Fibroblast of lung (primary cell): Measurements from ENCODE around the gene TBRG4.

ENCODE experiments used
- EZH2 ChIP-seq: IDR thresholded peaks from 2 replicates; pipeline ENCODE4 v1.5.1; 2012; ENCODE audit warnings: low read length, control low read depth, mild to moderate bottlenecking; ENCODE audit errors: missing control alignments
- TF ChIP-seq, protein P1 (sequence below), 2 donors: IDR thresholded peaks in 1 of 2; conservative IDR thresholded peaks in 1 of 2; 1 replicate in 1 of 2; 2 replicates in 1 of 2; pipeline ENCODE4 v1.5.1; 2011 to 2012; ENCODE audit warnings: low read length in 2 of 2, control low read depth in 1 of 2, inconsistent platforms in 1 of 2, low read depth in 1 of 2, mild to moderate bottlenecking in 1 of 2

DNA sequence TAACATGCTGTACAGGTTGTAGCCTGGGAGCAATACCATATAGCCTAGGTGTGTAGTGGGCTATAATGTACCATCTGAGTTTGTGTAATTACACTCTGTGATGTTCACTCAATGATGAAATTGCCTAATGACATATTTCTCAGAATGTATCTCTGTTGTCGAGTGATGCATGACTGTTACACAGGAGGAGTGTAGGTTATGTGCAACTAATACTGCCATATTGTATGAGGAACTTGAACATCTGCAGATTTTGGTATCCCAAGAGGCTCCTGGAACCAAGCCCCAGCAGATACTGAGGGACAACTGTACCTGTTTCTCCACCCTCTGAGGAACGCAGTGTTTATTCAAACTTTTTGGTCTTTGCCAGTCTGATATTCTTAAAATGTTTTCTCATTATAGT is 61.3 kb downstream of the TBRG4 start:
- TF ChIP-seq, protein P1, sequence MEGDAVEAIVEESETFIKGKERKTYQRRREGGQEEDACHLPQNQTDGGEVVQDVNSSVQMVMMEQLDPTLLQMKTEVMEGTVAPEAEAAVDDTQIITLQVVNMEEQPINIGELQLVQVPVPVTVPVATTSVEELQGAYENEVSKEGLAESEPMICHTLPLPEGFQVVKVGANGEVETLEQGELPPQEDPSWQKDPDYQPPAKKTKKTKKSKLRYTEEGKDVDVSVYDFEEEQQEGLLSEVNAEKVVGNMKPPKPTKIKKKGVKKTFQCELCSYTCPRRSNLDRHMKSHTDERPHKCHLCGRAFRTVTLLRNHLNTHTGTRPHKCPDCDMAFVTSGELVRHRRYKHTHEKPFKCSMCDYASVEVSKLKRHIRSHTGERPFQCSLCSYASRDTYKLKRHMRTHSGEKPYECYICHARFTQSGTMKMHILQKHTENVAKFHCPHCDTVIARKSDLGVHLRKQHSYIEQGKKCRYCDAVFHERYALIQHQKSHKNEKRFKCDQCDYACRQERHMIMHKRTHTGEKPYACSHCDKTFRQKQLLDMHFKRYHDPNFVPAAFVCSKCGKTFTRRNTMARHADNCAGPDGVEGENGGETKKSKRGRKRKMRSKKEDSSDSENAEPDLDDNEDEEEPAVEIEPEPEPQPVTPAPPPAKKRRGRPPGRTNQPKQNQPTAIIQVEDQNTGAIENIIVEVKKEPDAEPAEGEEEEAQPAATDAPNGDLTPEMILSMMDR (conservative IDR thresholded peaks at IDR 0.05 in 1 of 2, IDR thresholded peaks at IDR 0.05 in 1 of 2; ENCODE audit: low read depth in 1 of 2, low read length in 2 of 2): no peak
- no peak for TF ChIP-seq EZH2
